PC-3 (cell line): ENCODE results near the gene TIAM2. TPM values are rescaled to one million over a fixed set of nuclear protein-coding genes. Genes with fewer than 3 reads are reported as not detected.
A peak's percentile ranks its signal among the peaks of the same experiment; 100 is the strongest.

Experiments used
- ATAC-seq: fragments of 200-7000 bp; cut with Tn5 transposase; 2 replicates; pipeline ENCODE4 v1.9.1; 2020; ENCODE audit warnings: mild to moderate bottlenecking, moderate library complexity
- BruUV-seq: library from RNA; stranded (reverse); fragments of 400-500 nt; replicated peaks from 2 replicates; lab custom pipeline; 2021; lab: Mats Ljungman, UMichigan
- CTCF ChIA-PET: fragments of 300-600 bp; sonication (Branson Sonifier 250); formaldehyde crosslinking; loops from one replicate; lab custom pipeline; 2022; ENCODE audit warnings: antibody characterized with exemption; lab: Charles Lee
- POLR2A ChIA-PET: fragments of 300-600 bp; sonication (Branson Sonifier 250); formaldehyde crosslinking; loops from one replicate; lab custom pipeline; 2022; ENCODE audit warnings: antibody characterized with exemption; ENCODE audit not compliant: unreplicated experiment; lab: Charles Lee
- DNase-seq: peaks from one replicate; pipeline ENCODE4 v3.0.0-alpha.2; 2015
- H2AFZ ChIP-seq: fragments of 300-600 bp; sonication (generic); 2 replicates; pipeline ENCODE4 v1.6.0; 2016; ENCODE audit warnings: antibody characterized with exemption, low read length
- H3F3A ChIP-seq: fragments of 300-600 bp; sonication (generic); one replicate; pipeline ENCODE4 v1.6.0; 2017; ENCODE audit warnings: antibody characterized with exemption, low read length, control low read depth, mild to moderate bottlenecking; ENCODE audit not compliant: unreplicated experiment
- H3K27ac ChIP-seq: fragments of 300-600 bp; sonication (generic); 2 replicates; pipeline ENCODE4 v1.5.1; 2016; ENCODE audit warnings: mild to moderate bottlenecking, low read length
- H3K27me3 ChIP-seq: fragments of 300-600 bp; sonication (generic); 2 replicates; pipeline ENCODE4 v1.6.1; 2016; ENCODE audit warnings: low read length, mixed read lengths
- H3K36me3 ChIP-seq: fragments of 300-600 bp; sonication (generic); 2 replicates; pipeline ENCODE4 v1.6.1; 2016; ENCODE audit warnings: low read depth, mixed run types, low read length, mixed read lengths
- H3K4me1 ChIP-seq: fragments of 300-600 bp; sonication (generic); 2 replicates; pipeline ENCODE4 v1.5.1; 2016; ENCODE audit warnings: low read length; ENCODE audit not compliant: insufficient read depth
- H3K4me2 ChIP-seq: fragments of 300-600 bp; sonication (generic); 2 replicates; pipeline ENCODE4 v1.6.0; 2016; ENCODE audit warnings: low read length
- H3K4me3 ChIP-seq: fragments of 300-600 bp; sonication (generic); 2 replicates; pipeline ENCODE4 v1.5.1; 2016; ENCODE audit warnings: mild to moderate bottlenecking, low read length, mixed read lengths
- H3K79me2 ChIP-seq: fragments of 300-600 bp; sonication (generic); 2 replicates; pipeline ENCODE4 v1.6.1; 2017; ENCODE audit warnings: low read length, mixed read lengths
- H3K9ac ChIP-seq: fragments of 300-600 bp; sonication (generic); 2 replicates; pipeline ENCODE4 v1.6.0; 2016; ENCODE audit warnings: mild to moderate bottlenecking, low read length
- H3K9me2 ChIP-seq: fragments of 300-600 bp; sonication (generic); replicated peaks from 2 replicates; pipeline ENCODE4 v1.6.1; 2016; ENCODE audit warnings: mixed run types, low read length, mixed read lengths
- H3K9me3 ChIP-seq: fragments of 300-600 bp; sonication (generic); 2 replicates; pipeline ENCODE4 v1.6.1; 2016; ENCODE audit warnings: low read length, mixed read lengths
- H4K20me1 ChIP-seq: fragments of 300-600 bp; sonication (generic); 2 replicates; pipeline ENCODE4 v1.6.1; 2016; ENCODE audit warnings: low read length, mixed read lengths
- EZH2 ChIP-seq: fragments of 300-600 bp; sonication (generic); IDR thresholded peaks from one replicate; pipeline ENCODE4 v1.6.1; 2017; ENCODE audit warnings: antibody characterized with exemption, mild to moderate bottlenecking, low read length; ENCODE audit not compliant: unreplicated experiment
- EZH2phosphoT487 ChIP-seq: fragments of 300-600 bp; sonication (generic); IDR thresholded peaks from 2 replicates; pipeline ENCODE4 v1.6.1; 2018; ENCODE audit warnings: mild to moderate bottlenecking, antibody characterized with exemption, low read length, borderline replicate concordance
- intact Hi-C: fragments of 100-400 bp; cut with micrococcal nuclease; formaldehyde crosslinking; loops from 2 replicates; pipeline ENCODE4 v1.9.0; 2023
- total RNA-seq: library from RNA; depleted of rRNA; stranded (reverse); fragments of >200 nt; gene quantifications from 2 replicates; pipeline ENCODE4 v1.2.3, GENCODE V29; 2014
- TF ChIP-seq, protein P1 (sequence below): fragments of 300-600 bp; sonication (generic); conservative IDR thresholded peaks from 2 replicates; pipeline ENCODE4 v1.5.1; 2017; ENCODE audit warnings: antibody characterized with exemption, low read depth, mild to moderate bottlenecking, low read length

The TIAM2 gene
- total RNA-seq, 1 experiment from 2014 or later, result 4.5 TPM

DNA sequence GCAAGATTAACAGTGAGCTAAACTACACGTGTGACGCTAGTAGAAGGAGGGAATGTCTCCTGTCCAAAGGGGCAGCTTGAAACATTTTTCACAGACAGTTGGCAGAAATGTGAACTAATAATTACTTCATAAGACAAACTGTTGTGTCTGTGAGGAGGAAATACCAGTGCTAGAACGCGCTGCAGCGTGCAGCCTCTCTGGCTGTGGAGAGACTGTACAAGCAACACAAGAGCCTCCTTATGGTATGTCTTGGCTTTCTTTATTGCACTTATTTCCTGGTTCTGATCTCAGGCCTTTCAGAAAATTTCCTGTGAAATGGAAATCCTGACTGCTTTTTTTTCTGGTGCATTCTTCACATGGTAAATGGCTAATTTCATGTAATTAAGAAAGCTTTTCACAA, 25.3 kb upstream of the TIAM2 start:
- Histone ChIP-seq H3K4me2 (no peak overlapping the region), H2AFZ (no peak overlapping the region), H3K9ac (no peak overlapping the region), H3K9me3 (no peaks in the 10 kb centered on the region), H3K4me3 (no peak overlapping the region), H3K79me2 (no peaks in the 10 kb centered on the region), H4K20me1 (no peaks in the 10 kb centered on the region), H3K27me3 (no peaks in the 10 kb centered on the region), H3K9me2 (no peaks in the 10 kb centered on the region), H3K4me1 (no peaks in the 10 kb centered on the region), H3K36me3 (no peaks in the 10 kb centered on the region), H3F3A (no peaks in the 10 kb centered on the region), H3K27ac (no peak overlapping the region)
- ChIA-PET CTCF (no interaction called here), POLR2A (no interaction called here)
- no peak for ATAC-seq
- no peak for DNase-seq
- intact Hi-C loops, result no loop called here
- TF ChIP-seq EZH2phosphoT487 (no peak), EZH2 (no peak)
- TF ChIP-seq, protein P1, sequence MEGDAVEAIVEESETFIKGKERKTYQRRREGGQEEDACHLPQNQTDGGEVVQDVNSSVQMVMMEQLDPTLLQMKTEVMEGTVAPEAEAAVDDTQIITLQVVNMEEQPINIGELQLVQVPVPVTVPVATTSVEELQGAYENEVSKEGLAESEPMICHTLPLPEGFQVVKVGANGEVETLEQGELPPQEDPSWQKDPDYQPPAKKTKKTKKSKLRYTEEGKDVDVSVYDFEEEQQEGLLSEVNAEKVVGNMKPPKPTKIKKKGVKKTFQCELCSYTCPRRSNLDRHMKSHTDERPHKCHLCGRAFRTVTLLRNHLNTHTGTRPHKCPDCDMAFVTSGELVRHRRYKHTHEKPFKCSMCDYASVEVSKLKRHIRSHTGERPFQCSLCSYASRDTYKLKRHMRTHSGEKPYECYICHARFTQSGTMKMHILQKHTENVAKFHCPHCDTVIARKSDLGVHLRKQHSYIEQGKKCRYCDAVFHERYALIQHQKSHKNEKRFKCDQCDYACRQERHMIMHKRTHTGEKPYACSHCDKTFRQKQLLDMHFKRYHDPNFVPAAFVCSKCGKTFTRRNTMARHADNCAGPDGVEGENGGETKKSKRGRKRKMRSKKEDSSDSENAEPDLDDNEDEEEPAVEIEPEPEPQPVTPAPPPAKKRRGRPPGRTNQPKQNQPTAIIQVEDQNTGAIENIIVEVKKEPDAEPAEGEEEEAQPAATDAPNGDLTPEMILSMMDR, result no peak
- no TSS peak for BruUV-seq

DNA sequence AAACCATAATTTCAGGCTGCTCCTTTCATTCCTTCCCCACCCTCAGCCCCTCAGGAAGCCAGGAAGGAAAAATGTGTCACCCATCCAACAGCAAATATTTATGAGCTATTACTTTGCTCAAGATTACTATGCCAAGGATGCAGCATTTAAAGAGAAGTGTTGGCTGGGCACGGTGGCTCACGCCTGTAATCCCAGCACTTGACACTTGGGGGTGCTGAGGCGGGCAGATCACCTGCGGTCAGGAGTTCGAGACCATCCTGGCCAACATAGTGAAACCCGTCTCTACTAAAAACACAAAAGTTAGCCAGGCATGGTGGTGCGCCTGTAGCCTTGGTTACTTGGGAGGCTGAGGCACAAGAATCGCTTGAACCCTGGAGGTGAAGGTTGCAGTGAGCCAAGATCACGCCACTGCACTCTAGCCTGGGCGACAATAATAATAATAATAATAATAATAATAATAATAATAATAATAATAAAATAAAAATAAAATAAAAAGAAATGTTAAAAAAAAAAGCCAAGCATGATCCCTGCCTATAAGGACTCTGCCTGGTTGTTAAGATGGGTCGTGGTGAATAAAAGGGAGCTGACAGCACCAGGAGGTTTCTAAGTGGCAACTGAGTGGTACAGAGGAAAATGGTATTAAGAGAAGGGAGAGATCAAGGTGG, 20.5 kb upstream of the TIAM2 start:
- H3K9me2 ChIP-seq, result no peaks in the 10 kb centered on the region
- no peaks in the 10 kb centered on the region for H3K9me3 ChIP-seq
- H3K4me1 ChIP-seq, result no peaks in the 10 kb centered on the region
- no TSS peak for BruUV-seq
- intact Hi-C loops, result no loop called here
- no peak overlapping the region for H3K9ac ChIP-seq
- no peak for TF ChIP-seq EZH2
- TF ChIP-seq, protein P1, result no peak
- no peak for TF ChIP-seq EZH2phosphoT487
- H3F3A ChIP-seq, result no peaks in the 10 kb centered on the region
- H3K79me2 ChIP-seq, result no peaks in the 10 kb centered on the region
- H3K4me2 ChIP-seq, result no peak overlapping the region
- H3K27me3 ChIP-seq, result no peaks in the 10 kb centered on the region
- ChIA-PET CTCF (interaction anchor here (0.6 kb wide), 2 partner anchors 116 to 196 kb away, joined by 3 to 5 read pairs; no protein-coding TSS in a partner anchor), POLR2A (no interaction called here)
- peak; percentile 17 for DNase-seq
- H2AFZ ChIP-seq, result no peak overlapping the region
- peak; percentile 15; the same call in 1 of the 2 replicates for ATAC-seq
- H4K20me1 ChIP-seq, result no peaks in the 10 kb centered on the region
- no peak overlapping the region for H3K4me3 ChIP-seq
- no peak overlapping the region for H3K27ac ChIP-seq
- no peaks in the 10 kb centered on the region for H3K36me3 ChIP-seq

GRCh38 chr6:154977588-154977987, 17.5 kb upstream of the TIAM2 start:
- Histone ChIP-seq H3K4me2 (no peak overlapping the region), H3K27ac (no peak overlapping the region), H3K27me3 (no peaks in the 10 kb centered on the region), H3K9ac (no peak overlapping the region), H2AFZ (no peak overlapping the region), H3K4me1 (no peaks in the 10 kb centered on the region), H3K9me3 (no peaks in the 10 kb centered on the region), H3K36me3 (no peaks in the 10 kb centered on the region), H3K4me3 (no peak overlapping the region), H3F3A (no peaks in the 10 kb centered on the region), H3K9me2 (no peaks in the 10 kb centered on the region), H3K79me2 (no peaks in the 10 kb centered on the region), H4K20me1 (no peaks in the 10 kb centered on the region)
- intact Hi-C loops, result no loop called here
- ATAC-seq (no peak), DNase-seq (no peak)
- ChIA-PET POLR2A (no interaction called here), CTCF (no interaction called here)
- BruUV-seq, result no TSS peak
- TF ChIP-seq EZH2phosphoT487, result no peak
- TF ChIP-seq, protein P1, result no peak
- no peak for TF ChIP-seq EZH2
